ENCODE data around the gene DUSP28. TPM values are rescaled to one million over a fixed set of nuclear protein-coding genes. Genes with fewer than 3 reads are reported as not detected.

DUSP28 gene
- total RNA-seq, 2 donors from 2014 or later, result 1.4 to 2.8 TPM

Other genes starting within 250 kb of the DUSP28 start
- gene GPC1, start 124.7 kb upstream of the DUSP28 start, total RNA-seq, result 10 to 100 TPM; 37.8 to 69.7 TPM
- gene ANKMY1, start 2.4 kb upstream of the DUSP28 start, total RNA-seq, result 10 to 100 TPM in 1 of 2 donors, 1 to 10 TPM in 1; 7.4 to 13.3 TPM
- 10 to 100 TPM; 38.4 to 52.4 TPM for gene RNPEPL1, start 8.1 kb downstream of the DUSP28 start, total RNA-seq
- 10 to 100 TPM; 58.9 to 61.9 TPM for gene CAPN10, start 26.4 kb downstream of the DUSP28 start, total RNA-seq
- under 1 TPM; 0.55 to 0.71 TPM for gene GPR35, start 65.1 kb downstream of the DUSP28 start, total RNA-seq
- gene AQP12B, start 122.5 kb downstream of the DUSP28 start, total RNA-seq, result not detected
- gene AQP12A, start 131.5 kb downstream of the DUSP28 start, total RNA-seq, result not detected

Measured in endodermal cell (in vitro differentiated cells).